Ovary (tissue), 9 donors: ENCODE results near the gene DENND1A. TPM values are rescaled to one million over a fixed set of nuclear protein-coding genes. Genes with fewer than 3 reads are reported as not detected.

Experiments used
- DNase-seq, 5 donors: peaks; one replicate each; pipeline ENCODE4 v3.0.0-alpha.2; 2019 to 2020
- H3K27ac ChIP-seq, 2 donors: fragments of 200-600 bp; one replicate each; pipeline versions ENCODE4 v1.5.1 to v1.8.0; 2019 to 2022
- H3K27me3 ChIP-seq: fragments of 200-600 bp; one replicate; pipeline ENCODE4 v1.8.0; 2022
- H3K36me3 ChIP-seq: fragments of 200-600 bp; sonication (generic); one replicate; pipeline ENCODE4 v1.5.1; 2019
- H3K4me1 ChIP-seq: one replicate; pipeline ENCODE4 v1.8.1; 2013; ENCODE audit warnings: mild to moderate bottlenecking, moderate library complexity; ENCODE audit not compliant: insufficient read depth
- H3K4me3 ChIP-seq: fragments of 200-600 bp; sonication (generic); one replicate; pipeline ENCODE4 v1.5.1; 2017
- H3K9me3 ChIP-seq, 2 donors: fragments of 200-600 bp in 1 of 2; sonication (generic) in 1 of 2; one replicate each; pipeline versions ENCODE4 v1.5.1 to v1.8.1; 2013 to 2019; ENCODE audit warnings: mild to moderate bottlenecking in 1 of 2, moderate library complexity in 1 of 2
- CTCF ChIP-seq, 3 donors: fragments of 450-650 bp in 2 of 3; fragments of 200-600 bp in 1 of 3; IDR thresholded peaks; one replicate each; pipeline versions ENCODE4 v1.5.1 to v1.8.0; 2016 to 2022; ENCODE audit warnings: antibody characterized with exemption in 3 of 3, mild to moderate bottlenecking in 1 of 3
- EP300 ChIP-seq: sonication (generic); formaldehyde crosslinking; IDR thresholded peaks from one replicate; pipeline ENCODE4 v1.6.1; 2017; ENCODE audit warnings: antibody characterized with exemption
- POLR2A ChIP-seq: fragments of 450-650 bp; IDR thresholded peaks from one replicate; pipeline ENCODE4 v1.6.1; 2017; ENCODE audit warnings: antibody characterized with exemption, mild to moderate bottlenecking, moderate library complexity
- WGBS, 3 donors: extraction: QIAGEN DNeasy Blood & Tissue Kit in 1 of 3; methylation state at CpG; one replicate each; pipeline versions ENCODE4 v1.1.5 to v1.1.7; 2013 to 2017; 5-methylcytosine and 5-hydroxymethylcytosine counted together
- intact Hi-C, 4 donors: fragments of 100-400 bp; cut with DNase I; formaldehyde crosslinking; loops; one replicate each; pipeline versions ENCODE4 v1.11.0 to v1.15.1; 2022 to 2023
- polyA plus RNA-seq, 2 donors: library from polyadenylated mRNA; stranded (reverse); fragments of 200-250 nt in 1 of 2; fragments of 350-450 nt in 1 of 2; fragmentation: Illumina TruSeq in 1 of 2; extraction: RNeasy Lipid Tissue Mini Kit (QIAGEN cat#74804) in 1 of 2; gene quantifications; one replicate each; pipeline ENCODE4 v1.2.3, GENCODE V29; 2013 to 2014
- total RNA-seq, 7 donors: library from RNA; depleted of rRNA in 2 of 7; stranded (reverse); fragments of >200 nt in 2 of 7; fragmentation: NEBNext Ultra II Directional in 3 of 7; extraction: Animal tissue kit (Norgen Biotek cat#: 25700) in 3 of 7; gene quantifications; one replicate each; pipeline versions ENCODE4 v1.1.0 to v1.2.4, GENCODE V29; 2016 to 2023
- donor health status: DM: no; HTN: no; CAD: no; lungs with moderate emphysema.
- donor health status: DM: no; HTN: no; CAD: no.
- donor health status: Bipolar disorder and iron deficiency.
- donor health status: DM: yes; HTN: yes; CAD: no.
- donor health status: DM: no; HTN: no; CAD: no.
- donor health status: DM: yes; HTN: yes; CAD: no.

DENND1A gene
- total and polyA plus RNA-seq, 9 donors = 10.4 to 24.5 (median 17.1) TPM

DNA sequence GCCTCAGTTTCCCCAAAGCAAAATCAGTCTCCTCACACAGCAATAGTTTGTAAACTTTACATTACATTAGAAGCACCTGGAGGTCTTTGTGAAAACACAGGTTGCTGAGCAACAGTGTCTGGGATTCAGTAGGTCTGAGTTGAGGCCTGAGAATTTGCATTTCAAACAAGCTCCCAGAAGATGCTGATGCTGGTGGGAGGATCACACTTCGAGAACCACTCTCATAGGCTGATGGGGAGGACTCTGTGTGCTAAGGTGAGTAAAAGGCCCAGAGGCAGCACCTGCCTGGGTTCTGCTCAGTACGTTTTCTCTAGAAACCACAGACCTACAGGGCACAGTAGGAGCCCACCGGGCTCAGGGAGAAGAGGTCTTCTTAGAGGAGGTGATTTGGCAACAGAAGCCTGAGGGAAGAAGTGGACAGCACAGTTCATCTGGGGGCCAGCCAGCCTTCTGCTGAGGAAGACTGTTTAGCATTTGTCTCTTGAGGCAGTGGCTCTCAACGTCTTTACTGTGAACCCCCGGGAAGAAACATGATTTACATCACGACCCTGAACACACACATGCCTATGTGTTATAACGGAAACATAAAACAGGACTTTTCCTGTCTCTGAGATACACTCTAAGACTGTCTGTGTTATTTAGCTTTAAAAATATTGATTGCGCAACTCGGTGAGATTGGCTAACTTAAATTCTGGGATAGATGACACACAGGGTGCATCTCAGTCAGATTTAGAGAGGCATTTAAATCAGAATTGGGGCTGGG lies 24.8 kb upstream of the DENND1A start:
- Histone ChIP-seq H3K4me1 (no peaks in the 10 kb centered on the region), H3K36me3 (no peaks in the 10 kb centered on the region), H3K4me3 (no peak overlapping the region), H3K27me3 (no peaks in the 10 kb centered on the region), H3K27ac (no peak overlapping the region), H3K9me3 (no peaks in the 10 kb centered on the region)
- no peak for DNase-seq
- intact Hi-C loops = no loop called here
- WGBS, 3 donors = 37 to 41% (median 40%) methylated on average over 9 of the region's 9 CpGs
- TF ChIP-seq EP300 (no peak), CTCF (IDR thresholded peaks at IDR 0.05) (no peak), POLR2A (no peak)

DNA sequence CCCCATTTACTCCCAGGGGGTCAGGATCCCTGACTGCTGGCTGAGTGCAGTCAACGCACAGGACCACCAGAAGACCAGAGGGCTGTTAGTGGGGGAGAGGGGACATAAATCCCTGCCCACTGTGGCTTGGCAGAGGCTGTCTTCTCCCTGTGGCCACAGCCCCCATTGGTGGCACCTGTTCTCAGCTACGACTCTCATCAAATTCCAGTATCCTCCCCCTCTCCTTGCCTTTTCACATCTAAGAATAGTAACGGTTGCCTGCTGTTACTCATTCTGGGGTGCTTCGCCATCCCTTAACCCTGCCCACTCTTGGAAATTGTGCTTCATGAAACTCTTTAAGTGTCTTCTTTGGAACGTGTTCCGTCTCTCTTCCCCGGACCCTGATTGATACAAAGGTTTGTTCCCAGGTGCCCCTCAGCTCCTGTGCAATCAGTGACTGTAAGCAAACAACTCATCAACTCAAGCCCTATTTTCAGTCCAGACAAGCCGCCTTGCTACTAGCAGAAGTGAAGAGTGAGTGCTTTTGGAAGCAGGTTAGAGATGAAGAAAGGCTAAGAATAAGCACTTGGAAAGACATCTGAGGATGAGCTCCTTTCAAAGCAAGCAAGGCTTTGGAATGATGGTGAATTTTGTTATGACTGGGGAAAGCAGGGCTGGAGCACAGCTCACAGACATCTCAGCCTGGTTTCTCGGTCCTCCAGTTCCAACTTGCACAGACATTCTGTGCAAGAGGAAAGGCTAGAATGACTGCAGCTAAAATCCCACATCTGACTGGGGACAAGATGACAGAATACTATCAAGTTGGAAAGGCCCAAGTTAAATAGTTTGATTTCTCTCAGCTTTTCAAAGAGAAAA lies 22.9 kb upstream of the DENND1A start:
- H3K4me1 ChIP-seq = no peaks in the 10 kb centered on the region
- WGBS, 3 donors = 47 to 56% (median 48%) methylated on average over 9 of the region's 9 CpGs
- H3K27ac ChIP-seq = no peak overlapping the region
- H3K36me3 ChIP-seq = no peaks in the 10 kb centered on the region
- TF ChIP-seq EP300 (no peak), CTCF (IDR thresholded peaks at IDR 0.05) (no peak), POLR2A (no peak)
- DNase-seq = no peak
- no peaks in the 10 kb centered on the region for H3K27me3 ChIP-seq
- no peaks in the 10 kb centered on the region for H3K9me3 ChIP-seq
- H3K4me3 ChIP-seq = no peak overlapping the region
- intact Hi-C loops = no loop called here

- TF ChIP-seq CTCF (IDR thresholded peaks at IDR 0.05) = no peak
- no peak for TF ChIP-seq EP300
- no peak for TF ChIP-seq POLR2A
- peaks cover 2% of the 10 kb centered on the region for H3K4me1 ChIP-seq
- 49 to 67% (median 59%) methylated on average over 3 of the region's 3 CpGs for WGBS, 3 donors
Observed at GRCh38 chr9:123948286-123948685, 18.4 kb upstream of the DENND1A start.

DNA sequence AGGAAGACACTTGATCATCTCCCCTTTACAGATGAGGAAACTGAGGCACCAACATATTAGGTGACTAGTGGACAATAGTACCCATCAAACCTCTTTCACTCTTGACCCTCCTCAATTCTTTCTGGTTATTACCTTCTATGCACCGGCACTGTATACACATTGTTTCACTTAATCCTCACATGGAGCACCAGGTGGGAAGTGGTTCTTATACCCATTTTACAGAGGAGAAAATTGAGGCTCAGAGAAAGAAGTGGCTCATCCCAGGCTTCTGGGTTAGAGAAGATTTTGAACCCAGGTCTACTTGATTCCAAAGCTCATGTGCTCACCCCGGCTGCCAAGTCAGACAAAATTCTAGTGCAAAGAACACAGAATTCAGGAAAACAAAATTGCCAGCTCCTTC lies 17.4 kb upstream of the DENND1A start:
- no peak overlapping the region for H3K27ac ChIP-seq
- no peaks in the 10 kb centered on the region for H3K36me3 ChIP-seq
- no peak for DNase-seq
- no peaks in the 10 kb centered on the region for H3K9me3 ChIP-seq
- no peaks in the 10 kb centered on the region for H3K27me3 ChIP-seq
- no peak overlapping the region for H3K4me3 ChIP-seq
- TF ChIP-seq POLR2A (no peak), CTCF (IDR thresholded peaks at IDR 0.05) (no peak), EP300 (no peak)
- peaks cover 2% of the 10 kb centered on the region for H3K4me1 ChIP-seq
- 95 to 97% (median 95%) methylated on average over 2 of the region's 2 CpGs for WGBS, 3 donors
- intact Hi-C loops = no loop called here

More at GRCh38 chr9:123948286-123948685, 18.4 kb upstream of the DENND1A start:
- intact Hi-C loops = no loop called here
- Histone ChIP-seq H3K27me3 (no peaks in the 10 kb centered on the region), H3K4me3 (no peak overlapping the region), H3K27ac (no peak overlapping the region), H3K36me3 (no peaks in the 10 kb centered on the region), H3K9me3 (no peaks in the 10 kb centered on the region)
- no peak for DNase-seq
